ENCODE results near the gene PFN3.

Gene PFN3

GRCh38 chr5:177397875-177398390 is 2.5 kb downstream of the PFN3 start:
- H3K9ac ChIP-seq = no peak overlapping the region
- no peaks in the 10 kb centered on the region for H4K20me1 ChIP-seq (ENCODE audit: insufficient read depth)
- no peak overlapping the region for H3K4me3 ChIP-seq (IDR thresholded peaks at IDR 0.05; ENCODE audit: insufficient read depth, low read depth, low read length)
- H3K4me1 ChIP-seq (ENCODE audit: low read depth, poor library complexity, severe bottlenecking) = peaks cover 3% of the 10 kb centered on the region
- no peak overlapping the region for H3K27ac ChIP-seq
- no peaks in the 10 kb centered on the region for H3K79me2 ChIP-seq (ENCODE audit: insufficient read depth, low read depth)
- H3K27me3 ChIP-seq (ENCODE audit: insufficient read depth, low read depth) = no peaks in the 10 kb centered on the region
- H3K4me2 ChIP-seq = no peak overlapping the region
- H3K36me3 ChIP-seq (ENCODE audit: insufficient read depth) = no peaks in the 10 kb centered on the region
- no peak overlapping the region for H2AFZ ChIP-seq (ENCODE audit: low read depth)
- TF ChIP-seq, protein P1, sequence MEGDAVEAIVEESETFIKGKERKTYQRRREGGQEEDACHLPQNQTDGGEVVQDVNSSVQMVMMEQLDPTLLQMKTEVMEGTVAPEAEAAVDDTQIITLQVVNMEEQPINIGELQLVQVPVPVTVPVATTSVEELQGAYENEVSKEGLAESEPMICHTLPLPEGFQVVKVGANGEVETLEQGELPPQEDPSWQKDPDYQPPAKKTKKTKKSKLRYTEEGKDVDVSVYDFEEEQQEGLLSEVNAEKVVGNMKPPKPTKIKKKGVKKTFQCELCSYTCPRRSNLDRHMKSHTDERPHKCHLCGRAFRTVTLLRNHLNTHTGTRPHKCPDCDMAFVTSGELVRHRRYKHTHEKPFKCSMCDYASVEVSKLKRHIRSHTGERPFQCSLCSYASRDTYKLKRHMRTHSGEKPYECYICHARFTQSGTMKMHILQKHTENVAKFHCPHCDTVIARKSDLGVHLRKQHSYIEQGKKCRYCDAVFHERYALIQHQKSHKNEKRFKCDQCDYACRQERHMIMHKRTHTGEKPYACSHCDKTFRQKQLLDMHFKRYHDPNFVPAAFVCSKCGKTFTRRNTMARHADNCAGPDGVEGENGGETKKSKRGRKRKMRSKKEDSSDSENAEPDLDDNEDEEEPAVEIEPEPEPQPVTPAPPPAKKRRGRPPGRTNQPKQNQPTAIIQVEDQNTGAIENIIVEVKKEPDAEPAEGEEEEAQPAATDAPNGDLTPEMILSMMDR (conservative IDR thresholded peaks at IDR 0.05; ENCODE audit: low read depth, low read length) = no peak

DNA sequence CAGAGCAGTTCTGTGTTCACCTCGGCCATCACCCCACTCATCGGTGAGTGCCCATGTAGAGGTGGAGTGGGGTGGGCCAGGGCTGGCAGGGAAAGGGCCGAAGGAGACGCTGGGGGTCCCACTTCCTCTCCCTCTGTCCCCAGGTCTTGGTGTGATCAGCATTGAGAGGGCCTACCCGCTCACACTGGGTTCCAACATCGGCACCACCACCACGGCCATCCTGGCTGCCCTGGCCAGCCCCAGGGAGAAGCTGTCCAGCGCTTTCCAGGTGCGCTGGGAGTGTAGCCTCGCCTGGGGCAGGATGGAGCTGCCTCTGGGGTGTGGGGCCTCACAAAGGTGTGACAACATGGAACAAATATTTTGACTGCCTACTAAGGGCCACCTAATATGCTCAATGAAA is 3.7 kb downstream of the PFN3 start:
- Histone ChIP-seq H3K4me3 (IDR thresholded peaks at IDR 0.05; ENCODE audit: insufficient read depth, low read depth, low read length) (no peak overlapping the region), H3K79me2 (ENCODE audit: insufficient read depth, low read depth) (no peaks in the 10 kb centered on the region), H2AFZ (ENCODE audit: low read depth) (no peak overlapping the region), H3K27ac (no peak overlapping the region), H4K20me1 (ENCODE audit: insufficient read depth) (no peaks in the 10 kb centered on the region), H3K9ac (no peak overlapping the region), H3K4me1 (ENCODE audit: low read depth, poor library complexity, severe bottlenecking) (no peaks in the 10 kb centered on the region), H3K36me3 (ENCODE audit: insufficient read depth) (no peaks in the 10 kb centered on the region), H3K4me2 (no peak overlapping the region), H3K27me3 (ENCODE audit: insufficient read depth, low read depth) (no peaks in the 10 kb centered on the region)
- TF ChIP-seq, protein P1 (conservative IDR thresholded peaks at IDR 0.05; ENCODE audit: low read depth, low read length) = no peak

DNA sequence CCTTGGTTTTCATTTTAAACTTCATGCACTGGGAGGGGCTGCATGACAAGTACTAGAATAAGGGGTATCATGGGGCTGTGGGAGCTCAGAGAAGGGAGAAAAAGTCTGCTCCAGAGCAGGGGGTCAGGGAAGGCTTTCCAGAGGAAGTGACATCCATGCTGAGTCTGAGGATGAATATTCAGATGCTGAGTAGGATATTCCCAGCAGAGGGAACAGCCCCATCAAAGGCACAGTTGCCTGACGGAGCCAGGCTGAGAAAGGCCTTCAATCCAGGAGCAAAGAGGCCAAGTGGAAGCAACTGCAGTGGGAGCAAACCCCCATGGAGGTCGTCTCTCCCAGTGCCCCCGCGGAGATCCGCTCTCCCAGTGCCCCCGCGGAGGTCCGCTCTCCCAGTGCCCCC is 4.4 kb downstream of the PFN3 start:
- H2AFZ ChIP-seq (ENCODE audit: low read depth) = no peak overlapping the region
- H3K27me3 ChIP-seq (ENCODE audit: insufficient read depth, low read depth) = no peaks in the 10 kb centered on the region
- H4K20me1 ChIP-seq (ENCODE audit: insufficient read depth) = no peaks in the 10 kb centered on the region
- H3K4me2 ChIP-seq = no peak overlapping the region
- no peaks in the 10 kb centered on the region for H3K36me3 ChIP-seq (ENCODE audit: insufficient read depth)
- no peak overlapping the region for H3K27ac ChIP-seq
- TF ChIP-seq, protein P1 (conservative IDR thresholded peaks at IDR 0.05; ENCODE audit: low read depth, low read length) = no peak
- H3K9ac ChIP-seq = no peak overlapping the region
- H3K79me2 ChIP-seq (ENCODE audit: insufficient read depth, low read depth) = no peaks in the 10 kb centered on the region
- H3K4me1 ChIP-seq (ENCODE audit: low read depth, poor library complexity, severe bottlenecking) = no peaks in the 10 kb centered on the region
- H3K4me3 ChIP-seq (IDR thresholded peaks at IDR 0.05; ENCODE audit: insufficient read depth, low read depth, low read length) = no peak overlapping the region

GRCh38 chr5:177393990-177394389 is 6.5 kb downstream of the PFN3 start:
- H3K27me3 ChIP-seq (ENCODE audit: insufficient read depth, low read depth) = no peaks in the 10 kb centered on the region
- H3K36me3 ChIP-seq (ENCODE audit: insufficient read depth) = no peaks in the 10 kb centered on the region
- H3K4me1 ChIP-seq (ENCODE audit: low read depth, poor library complexity, severe bottlenecking) = no peaks in the 10 kb centered on the region
- no peak overlapping the region for H3K27ac ChIP-seq
- TF ChIP-seq, protein P1 (conservative IDR thresholded peaks at IDR 0.05; ENCODE audit: low read depth, low read length) = no peak
- H2AFZ ChIP-seq (ENCODE audit: low read depth) = no peak overlapping the region
- no peak overlapping the region for H3K9ac ChIP-seq
- no peaks in the 10 kb centered on the region for H4K20me1 ChIP-seq (ENCODE audit: insufficient read depth)
- H3K4me2 ChIP-seq = no peak overlapping the region
- no peaks in the 10 kb centered on the region for H3K79me2 ChIP-seq (ENCODE audit: insufficient read depth, low read depth)
- H3K4me3 ChIP-seq (IDR thresholded peaks at IDR 0.05; ENCODE audit: insufficient read depth, low read depth, low read length) = no peak overlapping the region
